ENCODE measurements around the gene OR9G4.

DNA sequence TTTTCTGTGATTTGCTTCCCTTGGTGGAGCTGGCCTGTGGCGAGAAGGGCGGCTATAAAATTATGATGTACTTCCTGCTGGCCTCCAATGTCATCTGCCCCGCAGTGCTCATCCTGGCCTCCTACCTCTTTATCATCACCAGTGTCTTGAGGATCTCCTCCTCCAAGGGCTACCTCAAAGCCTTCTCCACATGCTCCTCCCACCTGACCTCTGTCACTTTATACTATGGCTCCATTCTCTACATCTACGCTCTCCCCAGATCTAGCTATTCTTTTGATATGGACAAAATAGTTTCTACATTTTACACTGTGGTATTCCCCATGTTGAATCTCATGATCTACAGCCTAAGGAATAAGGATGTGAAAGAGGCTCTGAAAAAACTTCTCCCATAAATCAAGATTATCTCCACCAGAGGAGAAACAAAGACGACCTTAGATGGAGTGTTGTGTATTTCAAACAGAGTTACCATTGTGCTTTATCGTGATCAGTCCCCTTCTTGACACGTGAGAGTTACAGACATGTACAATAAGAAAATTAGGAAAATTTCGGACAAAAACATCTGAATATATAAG is 47.5 kb downstream of the OR9G4 start:
- TF ChIP-seq, protein P1, sequence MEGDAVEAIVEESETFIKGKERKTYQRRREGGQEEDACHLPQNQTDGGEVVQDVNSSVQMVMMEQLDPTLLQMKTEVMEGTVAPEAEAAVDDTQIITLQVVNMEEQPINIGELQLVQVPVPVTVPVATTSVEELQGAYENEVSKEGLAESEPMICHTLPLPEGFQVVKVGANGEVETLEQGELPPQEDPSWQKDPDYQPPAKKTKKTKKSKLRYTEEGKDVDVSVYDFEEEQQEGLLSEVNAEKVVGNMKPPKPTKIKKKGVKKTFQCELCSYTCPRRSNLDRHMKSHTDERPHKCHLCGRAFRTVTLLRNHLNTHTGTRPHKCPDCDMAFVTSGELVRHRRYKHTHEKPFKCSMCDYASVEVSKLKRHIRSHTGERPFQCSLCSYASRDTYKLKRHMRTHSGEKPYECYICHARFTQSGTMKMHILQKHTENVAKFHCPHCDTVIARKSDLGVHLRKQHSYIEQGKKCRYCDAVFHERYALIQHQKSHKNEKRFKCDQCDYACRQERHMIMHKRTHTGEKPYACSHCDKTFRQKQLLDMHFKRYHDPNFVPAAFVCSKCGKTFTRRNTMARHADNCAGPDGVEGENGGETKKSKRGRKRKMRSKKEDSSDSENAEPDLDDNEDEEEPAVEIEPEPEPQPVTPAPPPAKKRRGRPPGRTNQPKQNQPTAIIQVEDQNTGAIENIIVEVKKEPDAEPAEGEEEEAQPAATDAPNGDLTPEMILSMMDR (conservative IDR thresholded peaks at IDR 0.05 in 1 of 2, IDR thresholded peaks at IDR 0.05 in 1 of 2; ENCODE audit: low read depth in 1 of 2, low read length in 2 of 2), result no peak
- TF ChIP-seq EZH2 (IDR thresholded peaks at IDR 0.05; ENCODE audit: low read length, missing control alignments), result no peak

Data from fibroblast of lung (primary cell).